ENCODE measurements around the gene WDR48.

WDR48 gene

DNA sequence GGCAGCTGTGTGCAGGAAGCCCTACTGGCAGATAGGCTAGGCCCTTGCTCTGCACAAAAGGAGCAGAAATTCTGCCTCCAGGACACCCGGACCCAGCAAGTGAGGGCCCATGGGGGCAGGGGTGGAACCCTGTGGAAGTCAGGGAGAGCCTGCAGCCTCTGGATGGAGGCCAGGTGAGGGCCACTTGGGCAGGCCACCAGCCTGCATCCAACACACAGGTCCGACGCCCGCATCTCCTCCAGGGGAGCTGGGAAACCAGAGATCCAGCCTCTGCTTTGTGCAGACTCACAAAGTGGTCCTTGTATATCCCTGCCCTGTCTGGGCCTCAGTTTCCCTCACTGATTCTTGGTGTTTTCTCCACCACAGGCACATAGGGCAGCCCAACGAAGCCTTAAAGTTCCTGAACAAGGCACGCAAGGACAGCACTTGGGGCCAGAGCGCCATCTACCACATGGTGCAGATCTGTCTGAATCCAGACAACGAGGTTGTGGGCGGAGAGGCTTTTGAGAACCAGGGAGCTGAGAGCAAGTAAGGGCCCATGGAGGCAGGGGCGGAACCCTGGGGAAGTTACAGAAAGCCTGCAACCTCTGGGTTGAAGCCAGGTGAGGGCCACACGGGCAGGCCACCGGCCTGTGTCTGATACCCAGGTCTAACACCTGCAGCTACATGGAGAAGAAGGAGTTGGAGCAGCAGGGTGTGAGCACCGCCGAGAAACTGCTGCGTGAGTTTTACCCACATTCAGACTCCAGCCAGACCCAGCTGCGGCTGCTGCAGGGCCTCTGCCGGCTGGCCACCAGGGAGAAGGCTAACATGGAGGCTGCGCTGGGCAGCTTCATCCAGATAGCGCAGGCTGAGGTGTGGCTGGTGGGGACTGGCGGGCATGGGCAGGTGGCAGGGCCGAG is 85.0 kb downstream of the WDR48 start:
- no peak for TF ChIP-seq TARDBP (IDR thresholded peaks at IDR 0.05)
- no peak for TF ChIP-seq NFRKB (IDR thresholded peaks at IDR 0.05)
- TF ChIP-seq CTBP1 (IDR thresholded peaks at IDR 0.05; ENCODE audit: borderline replicate concordance), result no peak
- no peak for TF ChIP-seq L3MBTL2 (conservative IDR thresholded peaks at IDR 0.05)
- no peak for TF ChIP-seq HDGF (IDR thresholded peaks at IDR 0.05; ENCODE audit: borderline replicate concordance)
- TF ChIP-seq, protein P1, sequence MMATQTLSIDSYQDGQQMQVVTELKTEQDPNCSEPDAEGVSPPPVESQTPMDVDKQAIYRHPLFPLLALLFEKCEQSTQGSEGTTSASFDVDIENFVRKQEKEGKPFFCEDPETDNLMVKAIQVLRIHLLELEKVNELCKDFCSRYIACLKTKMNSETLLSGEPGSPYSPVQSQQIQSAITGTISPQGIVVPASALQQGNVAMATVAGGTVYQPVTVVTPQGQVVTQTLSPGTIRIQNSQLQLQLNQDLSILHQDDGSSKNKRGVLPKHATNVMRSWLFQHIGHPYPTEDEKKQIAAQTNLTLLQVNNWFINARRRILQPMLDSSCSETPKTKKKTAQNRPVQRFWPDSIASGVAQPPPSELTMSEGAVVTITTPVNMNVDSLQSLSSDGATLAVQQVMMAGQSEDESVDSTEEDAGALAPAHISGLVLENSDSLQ (IDR thresholded peaks at IDR 0.05), result no peak
- TF ChIP-seq FOXK2 (IDR thresholded peaks at IDR 0.05), result no peak
- TF ChIP-seq BHLHE40 (IDR thresholded peaks at IDR 0.05; ENCODE audit: borderline replicate concordance), result no peak
- TF ChIP-seq ARNT (IDR thresholded peaks at IDR 0.05), result no peak
- TF ChIP-seq FOXA1 (IDR thresholded peaks at IDR 0.05), result no peak
- no peak for TF ChIP-seq ELF4 (IDR thresholded peaks at IDR 0.05)
- TF ChIP-seq SP1 (IDR thresholded peaks at IDR 0.05), result no peak
- POLR2A ChIA-PET, result no interaction called here
- DNase-seq (ENCODE audit: extremely low spot score), result no peak
- CTCF ChIA-PET, result no interaction called here

DNA sequence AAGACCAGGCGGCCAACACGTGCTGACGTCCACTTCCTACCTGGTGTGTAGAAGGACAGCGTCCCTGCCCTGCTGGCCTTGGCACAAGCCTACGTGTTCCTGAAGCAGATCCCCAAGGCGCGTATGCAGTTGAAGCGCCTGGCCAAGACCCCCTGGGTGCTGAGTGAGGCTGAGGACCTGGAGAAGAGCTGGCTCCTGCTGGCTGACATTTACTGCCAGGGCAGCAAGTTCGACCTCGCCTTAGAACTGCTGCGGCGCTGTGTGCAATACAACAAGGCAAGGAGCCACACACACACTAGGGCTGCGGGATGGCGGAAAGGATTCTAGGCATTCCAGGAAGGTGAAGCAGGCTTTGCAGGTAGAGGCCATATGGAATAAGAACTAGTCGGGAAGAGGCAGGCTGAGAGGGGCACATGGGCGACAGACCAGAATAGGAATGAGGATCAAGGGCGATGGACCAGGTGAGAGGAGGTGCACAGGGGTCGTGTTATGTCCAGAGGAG is 85.7 kb downstream of the WDR48 start:
- ChIA-PET POLR2A (no interaction called here), CTCF (interaction anchor here (1.7 kb wide), 1 partner anchor 151 kb away, joined by 6 read pairs; no protein-coding TSS in a partner anchor)
- no peak for DNase-seq (ENCODE audit: extremely low spot score)
- no peak for TF ChIP-seq SP1 (IDR thresholded peaks at IDR 0.05)
- no peak for TF ChIP-seq HDGF (IDR thresholded peaks at IDR 0.05; ENCODE audit: borderline replicate concordance)
- TF ChIP-seq SUZ12 (IDR thresholded peaks at IDR 0.05), result no peak
- TF ChIP-seq, protein P1 (IDR thresholded peaks at IDR 0.05), result no peak
- TF ChIP-seq TARDBP (IDR thresholded peaks at IDR 0.05), result no peak
- TF ChIP-seq FOXK2 (IDR thresholded peaks at IDR 0.05), result no peak
- TF ChIP-seq LEF1 (IDR thresholded peaks at IDR 0.05; ENCODE audit: borderline replicate concordance), result no peak
- no peak for TF ChIP-seq ARNT (IDR thresholded peaks at IDR 0.05)

DNA sequence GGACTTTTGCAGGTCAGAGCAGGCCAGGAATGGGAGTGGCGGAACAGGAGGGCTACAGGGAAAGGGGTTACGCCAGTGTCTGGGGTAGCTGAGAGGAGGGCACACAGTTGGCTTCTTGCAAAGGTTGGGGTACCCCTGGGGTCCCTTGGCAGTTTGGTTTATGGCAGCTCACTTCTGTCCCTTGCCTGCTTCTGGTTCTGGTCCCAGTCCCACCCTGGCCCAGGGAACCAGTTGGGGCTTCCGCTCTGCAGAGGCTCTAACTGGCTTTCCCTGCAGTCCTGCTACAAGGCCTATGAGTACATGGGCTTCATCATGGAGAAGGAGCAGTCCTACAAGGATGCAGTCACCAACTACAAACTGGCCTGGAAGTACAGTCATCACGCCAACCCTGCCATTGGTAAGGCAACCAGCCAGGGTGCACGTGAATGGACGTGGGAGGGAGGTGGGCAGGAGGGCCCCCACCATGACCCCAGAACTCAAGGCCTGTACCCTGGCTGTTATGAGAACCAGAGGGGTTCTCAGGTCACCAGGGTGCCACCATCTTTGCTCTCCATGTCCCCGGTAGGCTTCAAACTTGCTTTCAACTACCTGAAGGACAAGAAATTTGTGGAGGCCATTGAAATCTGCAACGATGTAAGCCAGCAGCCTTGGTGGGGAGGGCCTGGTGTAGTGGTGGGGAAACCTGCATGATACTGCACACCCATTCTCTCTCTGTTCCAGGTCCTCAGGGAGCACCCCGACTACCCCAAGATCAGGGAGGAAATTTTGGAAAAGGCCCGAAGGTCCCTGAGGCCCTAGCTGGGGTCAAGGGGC is 86.4 kb downstream of the WDR48 start:
- no peak for DNase-seq (ENCODE audit: extremely low spot score)
- ChIA-PET POLR2A (no interaction called here), CTCF (interaction anchor here (1.7 kb wide), 1 partner anchor 150 kb away, joined by 6 read pairs; no protein-coding TSS in a partner anchor)
- TF ChIP-seq, protein P1 (IDR thresholded peaks at IDR 0.05), result no peak
- no peak for TF ChIP-seq HDGF (IDR thresholded peaks at IDR 0.05; ENCODE audit: borderline replicate concordance)
- TF ChIP-seq TARDBP (IDR thresholded peaks at IDR 0.05), result no peak

DNA sequence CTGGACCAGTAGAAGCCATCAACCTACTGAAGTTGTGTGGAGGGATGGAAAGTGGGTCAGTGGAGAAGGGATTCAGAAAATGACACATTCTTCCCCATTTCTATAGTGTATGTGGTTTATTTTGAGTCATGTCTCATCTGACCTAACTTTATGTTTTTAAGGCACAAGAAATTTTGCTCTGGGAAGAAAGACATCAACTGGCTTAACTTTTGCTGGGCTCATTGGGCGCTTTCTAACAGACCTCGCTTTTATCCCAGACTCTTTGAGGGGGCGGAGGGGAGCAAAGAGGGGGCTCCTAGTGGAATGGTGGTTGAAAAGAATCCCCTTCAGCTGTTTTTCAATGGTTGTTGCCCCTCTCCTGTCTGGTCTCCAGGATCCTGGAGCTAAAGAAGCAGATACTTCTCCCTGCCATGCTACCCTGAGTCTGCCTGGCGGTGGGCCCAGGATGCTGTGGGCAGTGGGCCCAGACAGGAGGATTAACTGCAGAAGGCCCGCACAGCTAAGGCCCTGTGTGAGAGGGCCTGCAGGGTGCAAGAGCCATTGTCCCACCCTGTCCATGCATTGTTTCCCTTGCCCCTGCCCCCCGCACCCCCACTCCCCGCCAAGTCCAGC is 87.1 kb downstream of the WDR48 start:
- no peak for DNase-seq (ENCODE audit: extremely low spot score)
- ChIA-PET POLR2A (no interaction called here), CTCF (interaction anchor here (1.7 kb wide), 1 partner anchor 149 kb away, joined by 6 read pairs; no protein-coding TSS in a partner anchor)
- TF ChIP-seq ELF4 (IDR thresholded peaks at IDR 0.05), result no peak
- TF ChIP-seq NFRKB (IDR thresholded peaks at IDR 0.05), result no peak
- no peak for TF ChIP-seq SP1 (IDR thresholded peaks at IDR 0.05)
- TF ChIP-seq FOXM1 (IDR thresholded peaks at IDR 0.05; ENCODE audit: borderline replicate concordance), result no peak
- TF ChIP-seq ZNF384 (IDR thresholded peaks at IDR 0.05), result no peak
- TF ChIP-seq HDGF (IDR thresholded peaks at IDR 0.05; ENCODE audit: borderline replicate concordance), result no peak
- no peak for TF ChIP-seq TARDBP (IDR thresholded peaks at IDR 0.05)

DNA sequence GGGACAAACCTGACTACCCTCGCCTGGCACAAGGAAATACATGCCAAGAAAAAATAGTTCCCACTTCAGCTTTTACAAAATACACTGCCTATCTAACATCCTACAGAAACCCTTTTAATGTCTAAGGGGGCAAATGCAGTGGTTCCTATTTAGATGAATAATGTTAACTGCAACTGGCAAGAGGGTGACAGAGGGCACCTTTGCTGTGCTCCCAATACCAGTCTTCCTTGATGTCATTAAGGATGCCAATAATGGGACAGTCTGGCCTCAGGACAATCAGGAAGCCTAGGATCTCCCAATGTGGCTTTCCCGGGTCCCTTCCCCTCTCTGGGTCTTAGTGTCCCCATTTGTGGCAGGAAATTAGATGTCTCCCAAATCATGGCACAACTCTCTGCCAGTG is 87.6 kb downstream of the WDR48 start:
- POLR2A ChIA-PET, result no interaction called here
- CTCF ChIA-PET, result interaction anchor here (1.7 kb wide), 1 partner anchor 149 kb away, joined by 6 read pairs; no protein-coding TSS in a partner anchor
- no peak for DNase-seq (ENCODE audit: extremely low spot score)
- TF ChIP-seq TARDBP (IDR thresholded peaks at IDR 0.05) (no peak), L3MBTL2 (conservative IDR thresholded peaks at IDR 0.05) (no peak), ZNF384 (IDR thresholded peaks at IDR 0.05) (no peak), FOXM1 (IDR thresholded peaks at IDR 0.05; ENCODE audit: borderline replicate concordance) (no peak), CTBP1 (IDR thresholded peaks at IDR 0.05; ENCODE audit: borderline replicate concordance) (no peak), HDGF (IDR thresholded peaks at IDR 0.05; ENCODE audit: borderline replicate concordance) (no peak), SUZ12 (IDR thresholded peaks at IDR 0.05) (no peak), BHLHE40 (IDR thresholded peaks at IDR 0.05; ENCODE audit: borderline replicate concordance) (no peak), SP1 (IDR thresholded peaks at IDR 0.05) (no peak), ARNT (IDR thresholded peaks at IDR 0.05) (no peak), NFRKB (IDR thresholded peaks at IDR 0.05) (no peak), ELF4 (IDR thresholded peaks at IDR 0.05) (no peak), LEF1 (IDR thresholded peaks at IDR 0.05; ENCODE audit: borderline replicate concordance) (no peak), FOXK2 (IDR thresholded peaks at IDR 0.05) (no peak), FOXA1 (IDR thresholded peaks at IDR 0.05) (no peak)
- TF ChIP-seq, protein P1 (IDR thresholded peaks at IDR 0.05), result no peak
